NCI-H1694 (cell line): ENCODE data around the gene ARID5A.

ENCODE experiments used
- DNase-seq: peaks from one replicate; lab custom pipeline; 2025; lab: John Stamatoyannopoulos, UW

The ARID5A gene

DNA sequence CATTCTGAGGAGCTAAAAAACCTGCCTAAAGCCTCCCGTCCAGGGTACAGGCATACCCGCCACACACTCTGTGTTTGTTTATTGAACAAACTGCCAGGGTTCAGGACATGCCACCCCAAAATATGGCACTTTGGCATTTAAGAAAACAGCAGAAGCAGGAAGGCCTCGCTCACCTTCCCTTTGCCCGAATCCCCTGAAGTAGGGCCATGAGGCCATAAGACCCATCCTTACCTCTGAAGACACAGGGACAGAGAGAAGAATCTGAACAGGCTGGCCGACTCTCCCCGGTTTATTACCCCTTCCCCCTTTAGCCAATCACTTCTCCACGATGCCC, 29.7 kb upstream of the ARID5A start:
- DNase-seq = no peak

DNA sequence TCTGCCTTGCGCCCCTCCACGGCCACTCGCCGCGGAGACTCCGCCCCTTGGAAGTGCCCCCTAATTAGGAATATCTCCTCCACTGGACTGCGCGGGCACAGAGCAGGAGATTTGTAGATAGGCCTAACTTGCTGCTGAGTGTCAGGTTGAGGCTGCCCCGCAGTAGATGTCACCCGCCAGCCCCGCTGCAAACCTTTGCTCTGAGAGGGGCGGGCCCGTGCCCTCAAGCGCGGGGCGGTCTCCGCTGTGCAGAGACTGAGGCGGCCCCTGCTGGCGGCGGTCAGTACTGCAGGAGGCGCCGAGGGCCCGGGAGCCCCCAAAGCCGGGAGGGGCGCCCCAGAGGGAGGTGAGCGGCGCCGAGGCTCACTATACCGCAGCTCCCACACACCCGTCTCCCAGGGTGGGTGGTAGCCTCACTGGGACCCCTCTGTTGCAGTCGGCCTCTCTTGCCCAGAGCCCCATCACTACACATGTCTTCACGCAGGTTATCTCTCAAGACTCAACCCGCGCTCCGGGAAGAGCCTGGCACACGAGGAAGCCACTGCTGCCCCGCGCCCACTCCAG, 28.5 kb upstream of the ARID5A start:
- peak; percentile 22 for DNase-seq

GRCh38 chr2:96508521-96509113, 27.9 kb upstream of the ARID5A start:
- DNase-seq = no peak

DNA sequence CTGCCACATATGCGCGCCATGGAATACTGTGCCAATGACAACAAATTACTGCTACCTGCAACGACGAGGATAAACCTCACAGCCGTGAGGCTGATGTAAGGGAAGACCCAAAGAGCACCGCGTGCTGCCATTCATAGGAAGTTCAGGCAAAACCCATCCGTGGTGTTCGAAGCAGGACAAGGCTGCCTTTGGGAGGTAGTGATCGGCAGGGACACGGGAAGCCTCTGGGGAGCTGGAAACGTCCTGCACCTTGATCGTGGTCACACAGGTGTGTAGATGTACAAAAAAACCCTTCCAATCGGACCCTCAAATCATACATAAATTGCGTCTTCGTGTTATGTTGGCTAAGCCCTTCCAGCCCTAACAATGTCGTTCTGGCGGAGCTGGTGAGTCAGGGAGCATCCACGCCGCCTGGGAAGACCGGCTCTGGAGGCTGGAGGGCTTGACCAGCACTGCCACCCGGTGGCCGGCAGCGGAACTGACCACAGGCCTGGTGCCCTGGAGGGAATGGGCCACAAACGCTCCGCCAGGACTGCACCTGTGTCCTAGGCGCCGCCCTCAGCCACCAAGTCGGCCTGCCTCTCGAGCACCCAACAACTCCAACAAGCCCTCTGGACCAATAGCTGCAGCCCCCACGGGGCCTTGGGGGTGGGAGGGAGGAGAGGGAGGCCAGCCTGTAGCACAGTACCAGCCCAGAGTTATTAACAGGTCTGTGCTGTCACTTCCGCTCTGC, 27.3 kb upstream of the ARID5A start:
- peak; percentile 58 for DNase-seq

DNA sequence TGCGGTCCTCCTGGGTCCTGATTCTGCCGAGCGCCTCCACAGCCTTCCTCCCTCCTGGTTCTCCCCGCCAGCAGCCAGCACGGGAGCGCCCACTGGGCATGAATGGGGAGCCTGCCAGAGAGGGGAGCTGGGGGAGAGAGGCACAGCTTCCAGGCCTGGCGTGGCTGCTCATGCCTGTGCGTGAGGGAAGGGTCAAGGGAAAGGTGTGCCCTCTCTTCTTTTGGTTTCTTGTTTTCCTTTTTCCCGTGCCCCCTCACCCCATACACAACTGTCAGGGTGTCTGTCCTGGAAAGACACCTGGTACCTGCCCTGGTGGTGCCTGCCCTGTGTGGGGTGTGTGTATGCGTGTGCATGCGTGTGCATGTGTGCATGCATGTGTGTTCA, 26.7 kb upstream of the ARID5A start:
- DNase-seq = no peak

DNA sequence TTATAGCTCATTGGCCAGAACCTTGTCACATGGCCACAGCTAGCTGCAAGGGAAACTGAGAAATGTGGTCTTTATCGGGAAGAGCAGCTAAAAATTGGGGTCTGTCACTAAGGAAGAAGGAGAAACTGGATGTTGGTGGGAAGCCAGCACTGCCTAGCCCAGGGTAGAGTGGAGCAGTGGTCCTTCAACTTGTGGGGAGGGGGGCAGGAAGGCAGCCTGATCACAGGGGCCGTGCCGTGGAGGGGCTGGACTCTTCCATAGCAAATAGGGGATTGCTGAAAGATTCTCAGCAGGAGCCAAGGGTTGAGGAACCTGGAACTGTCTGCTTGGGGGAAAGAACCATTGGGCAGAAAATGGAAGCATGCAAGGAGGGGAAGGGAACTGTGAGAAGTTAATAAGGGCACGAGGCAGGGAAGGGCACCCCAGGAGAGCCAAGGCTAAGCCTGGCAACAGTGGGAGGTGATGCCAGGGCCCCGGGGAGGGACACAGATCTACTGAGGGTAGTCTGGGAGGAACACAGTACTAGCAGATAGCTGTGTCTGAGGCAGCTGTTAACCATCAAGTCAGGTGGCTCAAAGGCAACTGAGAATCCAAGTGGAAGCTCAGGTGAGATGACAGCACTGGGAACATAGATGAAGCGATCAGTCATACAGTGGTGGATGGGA, 25.5 kb upstream of the ARID5A start:
- DNase-seq = no peak

DNA sequence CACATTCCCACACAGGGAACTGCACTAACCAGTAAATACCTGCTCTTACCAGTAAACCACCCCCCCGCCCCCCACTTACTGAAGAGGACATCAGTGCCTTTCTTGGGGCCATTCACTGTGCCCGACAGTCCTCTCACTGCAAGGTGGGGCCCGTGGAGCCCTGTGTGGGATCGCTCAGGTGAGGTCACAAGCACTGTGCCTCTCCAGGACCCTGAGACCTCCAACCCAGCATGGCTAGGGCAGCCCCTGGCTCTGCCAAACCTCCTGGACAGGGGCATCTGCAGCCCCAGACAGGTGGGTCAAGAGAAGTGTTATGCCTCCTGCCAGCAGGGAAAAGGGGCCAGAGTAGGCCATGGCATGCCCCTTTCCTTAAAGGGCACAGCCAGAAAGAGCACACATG, 24.7 kb upstream of the ARID5A start:
- DNase-seq = no peak

DNA sequence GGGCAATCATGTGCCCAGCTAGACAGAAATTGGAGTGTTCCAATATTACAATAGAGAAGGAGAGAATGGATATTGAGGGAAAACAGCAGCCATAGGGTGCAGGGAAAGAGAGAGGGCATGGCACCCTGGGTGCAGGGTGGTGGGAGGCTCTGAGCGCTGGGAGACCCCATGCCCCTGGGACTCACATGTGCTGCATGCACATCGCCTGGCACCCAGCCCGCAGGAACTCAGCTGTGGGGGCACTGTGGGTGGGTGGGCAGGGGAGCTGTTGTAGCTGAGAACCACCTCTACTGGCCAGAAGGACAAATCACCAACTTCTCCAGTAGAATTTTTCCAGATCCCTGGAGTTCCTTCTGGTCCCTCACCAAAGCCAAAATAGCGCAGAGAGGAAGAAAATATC, 24.2 kb upstream of the ARID5A start:
- no peak for DNase-seq

DNA sequence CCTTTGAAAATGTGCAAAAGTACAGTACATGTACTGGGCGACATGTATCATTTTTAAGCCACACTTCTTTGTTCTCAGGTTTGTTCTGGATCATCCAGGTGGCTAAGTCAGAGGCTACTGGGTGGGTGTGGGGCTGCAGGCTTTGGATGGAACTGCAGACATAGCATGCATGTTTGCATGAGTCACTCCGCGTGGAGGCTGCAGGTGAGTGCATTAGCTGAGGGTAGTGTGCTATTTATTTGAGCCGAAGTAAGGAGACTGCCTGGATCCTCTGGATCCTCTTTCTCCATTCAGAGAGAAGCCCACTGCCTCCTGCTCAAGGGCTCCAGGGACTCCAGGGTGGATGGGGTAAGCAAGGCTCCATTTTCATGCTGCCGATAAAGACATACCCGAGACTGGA, 22.0 kb upstream of the ARID5A start:
- no peak for DNase-seq

- DNase-seq = no peak
These were observed 19.5 kb upstream of the ARID5A start for GRCh38 chr2:96517079-96517478.

- DNase-seq = no peak
These were observed 16.3 kb upstream of the ARID5A start for GRCh38 chr2:96520231-96520630.

- DNase-seq = no peak
These were observed 15.9 kb upstream of the ARID5A start for GRCh38 chr2:96520697-96521096.

- no peak for DNase-seq
These were observed 15.3 kb upstream of the ARID5A start for GRCh38 chr2:96521219-96521618.

DNA sequence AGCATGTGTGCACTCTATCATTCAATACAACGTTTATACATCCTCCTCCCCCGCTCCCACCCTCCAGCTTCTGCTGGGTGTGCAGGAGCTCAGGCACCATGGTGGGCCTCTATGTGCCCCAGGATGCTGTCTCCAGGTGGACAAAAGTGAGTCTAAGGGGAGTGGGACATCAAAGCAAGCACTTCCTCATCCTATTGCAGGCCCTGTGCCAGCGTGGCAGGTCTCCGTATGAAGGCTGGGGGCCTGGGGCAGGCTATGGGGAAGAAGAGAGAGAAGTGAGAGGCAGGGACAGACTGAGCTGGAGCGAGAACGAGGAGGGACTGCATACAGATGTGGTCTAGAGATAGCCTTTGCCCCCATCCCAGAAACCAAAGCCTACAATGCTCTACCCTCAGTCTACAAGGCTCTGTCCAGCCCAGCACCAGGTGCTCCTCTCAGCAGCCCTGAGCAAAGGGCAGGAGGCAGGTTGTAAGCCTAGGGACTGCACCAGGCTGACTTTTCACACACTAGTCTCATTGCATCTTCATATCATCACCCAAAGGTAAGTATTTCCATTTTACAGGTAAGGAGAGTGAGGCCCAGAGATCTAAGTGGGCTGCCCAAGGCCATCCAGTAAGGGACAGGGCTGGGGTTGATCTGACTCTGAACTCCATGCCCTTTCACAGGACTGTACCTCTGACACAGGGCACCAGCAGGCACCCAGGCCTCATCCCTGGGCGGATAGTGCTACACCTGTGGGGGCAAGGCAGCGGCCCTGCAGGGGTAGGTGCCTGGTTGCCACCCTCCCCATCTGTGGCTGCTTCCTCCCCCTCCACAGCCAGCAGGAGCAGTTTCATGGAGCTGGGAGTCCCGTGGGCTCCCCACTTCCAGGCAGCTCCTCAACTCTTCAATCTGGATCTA, 14.0 kb upstream of the ARID5A start:
- no peak for DNase-seq

DNA sequence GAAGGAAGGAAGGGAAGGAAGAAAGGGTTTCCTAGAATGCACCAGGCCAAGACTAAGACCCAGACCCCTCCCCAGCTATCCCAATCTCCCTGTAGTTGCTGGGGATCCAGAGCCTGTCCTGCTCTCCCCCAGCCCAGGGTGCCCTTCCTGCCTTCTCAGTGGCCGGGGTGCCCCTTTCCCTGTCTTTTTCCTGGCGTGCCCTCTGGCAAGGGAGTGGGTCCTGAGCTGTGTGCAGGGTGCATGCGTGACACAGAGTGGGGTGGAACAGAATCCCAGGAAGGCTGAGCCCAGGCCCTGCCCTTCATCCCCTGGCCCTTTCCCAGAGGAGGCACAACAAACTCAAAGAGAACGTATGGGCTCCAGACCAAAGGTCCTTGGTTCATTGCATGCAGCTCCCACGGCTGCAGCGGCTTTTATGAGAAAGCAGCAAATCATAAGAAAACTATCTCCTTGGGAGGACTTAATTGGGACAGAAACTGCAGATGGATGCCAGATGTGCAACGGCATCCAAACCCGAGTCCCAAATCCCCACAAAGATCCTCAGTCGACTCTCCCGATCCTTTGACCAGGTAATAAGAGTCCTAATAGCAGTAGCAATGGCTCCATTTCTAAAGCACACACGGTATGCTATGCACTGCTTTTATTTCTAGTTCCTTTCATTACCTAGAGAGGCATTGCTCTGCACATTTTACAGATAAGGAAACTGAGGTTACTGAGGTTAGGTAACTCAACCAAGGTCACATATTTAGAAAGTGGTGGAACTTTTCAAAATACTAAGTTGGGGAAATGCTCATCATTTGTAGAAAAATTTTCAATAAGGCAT, 12.7 kb upstream of the ARID5A start:
- no peak for DNase-seq

DNA sequence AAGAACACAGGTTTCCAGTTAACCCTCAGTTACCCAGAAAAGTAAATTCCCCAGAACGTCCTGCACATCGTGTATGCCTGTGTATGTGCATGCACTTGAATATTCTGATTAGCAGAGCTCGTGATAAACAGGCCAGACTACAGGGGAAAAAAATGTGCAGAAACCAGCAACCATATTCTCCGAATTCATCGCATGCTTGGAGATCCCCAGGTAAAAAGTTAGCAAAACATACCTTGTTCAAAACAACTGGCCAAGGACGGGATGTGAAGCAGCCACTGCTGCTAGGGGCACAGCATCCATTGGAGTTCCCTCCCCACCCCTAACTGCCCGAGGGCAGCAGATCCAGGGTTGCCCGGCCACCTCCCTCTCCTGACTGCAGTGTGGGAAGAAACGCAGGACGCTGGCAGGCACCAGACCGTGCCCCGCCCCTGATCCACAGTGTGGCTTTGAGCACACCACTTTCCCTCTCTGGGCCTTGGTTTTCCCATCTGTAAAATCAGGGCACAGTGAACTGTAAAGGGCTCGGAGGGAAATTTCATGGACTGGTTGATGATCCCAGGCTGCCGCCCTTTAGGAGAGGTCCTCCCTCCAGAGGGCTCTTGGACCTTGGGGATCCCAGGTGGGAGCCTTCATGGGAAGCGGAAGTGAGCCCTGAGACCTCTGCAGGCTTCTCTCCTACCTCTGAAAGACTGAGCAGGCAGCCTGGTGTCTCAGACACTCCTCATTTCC, 11.9 kb upstream of the ARID5A start:
- DNase-seq = no peak

- no peak for DNase-seq
These were observed 11.4 kb upstream of the ARID5A start for GRCh38 chr2:96525211-96525507.

DNA sequence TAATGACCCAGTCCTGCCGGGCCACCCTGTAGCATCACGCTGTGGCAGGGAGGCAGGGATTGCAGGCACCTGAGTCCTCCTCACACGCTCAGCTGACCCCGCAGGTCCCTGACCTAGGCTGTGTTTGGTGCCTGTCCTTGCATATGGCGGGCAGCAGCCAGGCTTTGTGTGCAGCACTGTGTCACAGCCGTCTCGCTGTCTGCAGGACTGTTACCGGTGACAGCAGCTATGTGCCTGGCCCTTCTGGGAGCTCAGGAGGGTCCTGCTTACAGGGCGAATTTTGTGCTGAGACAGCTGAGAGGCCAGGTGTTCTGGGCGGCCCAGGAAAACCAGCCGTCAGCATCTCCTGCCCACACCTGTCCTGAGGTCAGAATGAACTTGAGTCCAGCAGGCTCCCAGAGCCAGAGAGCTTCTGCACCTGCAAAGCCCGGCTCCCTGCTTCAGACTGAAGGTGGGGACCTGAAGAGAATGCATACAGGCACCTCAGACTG, 10.4 kb upstream of the ARID5A start:
- DNase-seq = no peak

GRCh38 chr2:96526615-96527285, 9.8 kb upstream of the ARID5A start:
- no peak for DNase-seq
